Trophoblast cell (in vitro differentiated cells and primary cell): Measurements from ENCODE around the gene KLHL26.

Experiments
- DNase-seq, 2 donors: peaks; one replicate each; pipeline ENCODE4 v3.0.0-alpha.2; 2016
- H2AFZ ChIP-seq: 2 replicates; pipeline ENCODE4 v1.6.1; 2013; ENCODE audit warnings: low read length, moderate library complexity, mild to moderate bottlenecking; ENCODE audit not compliant: insufficient read depth, poor library complexity
- H2AK5ac ChIP-seq: 2 replicates; pipeline ENCODE4 v1.6.1; 2013; ENCODE audit warnings: mild to moderate bottlenecking, low read length
- H2BK120ac ChIP-seq: 2 replicates; pipeline ENCODE4 v1.6.1; 2013; ENCODE audit warnings: low read length, mild to moderate bottlenecking, moderate library complexity; ENCODE audit not compliant: insufficient read depth, poor library complexity
- H2BK12ac ChIP-seq: 2 replicates; pipeline ENCODE4 v1.6.1; 2013; ENCODE audit warnings: mild to moderate bottlenecking, low read length, moderate library complexity
- H2BK5ac ChIP-seq: 2 replicates; pipeline ENCODE4 v1.6.1; 2013; ENCODE audit warnings: low read length, low read depth, moderate library complexity, mild to moderate bottlenecking; ENCODE audit not compliant: poor library complexity
- H3K14ac ChIP-seq: 2 replicates; pipeline ENCODE4 v1.6.1; 2013; ENCODE audit warnings: mild to moderate bottlenecking, low read length
- H3K18ac ChIP-seq: 2 replicates; pipeline ENCODE4 v1.6.1; 2013; ENCODE audit warnings: mild to moderate bottlenecking, low read length
- H3K23ac ChIP-seq: 2 replicates; pipeline ENCODE4 v1.6.1; 2013; ENCODE audit warnings: low read length
- H3K27ac ChIP-seq: 2 replicates; pipeline ENCODE4 v1.5.1; 2013; ENCODE audit warnings: low read depth, mild to moderate bottlenecking, inconsistent platforms, low read length, moderate library complexity
- H3K27me3 ChIP-seq: 2 replicates; pipeline ENCODE4 v1.6.1; 2013; ENCODE audit warnings: inconsistent platforms, mild to moderate bottlenecking, low read length, moderate library complexity; ENCODE audit not compliant: insufficient read depth
- H3K36me3 ChIP-seq, 2 experiments: 1 replicate in 1 of 2; 2 replicates in 1 of 2; pipeline ENCODE4 v1.6.1; 2013; ENCODE audit warnings: low read length in 2 of 2, mild to moderate bottlenecking in 2 of 2, moderate library complexity in 1 of 2; ENCODE audit not compliant: insufficient read depth in 2 of 2, control insufficient read depth in 1 of 2
- H3K4ac ChIP-seq: 2 replicates; pipeline ENCODE4 v1.6.1; 2013; ENCODE audit warnings: low read depth, mild to moderate bottlenecking, low read length, moderate library complexity
- H3K4me1 ChIP-seq, 2 experiments: 1 replicate in 1 of 2; 2 replicates in 1 of 2; pipeline ENCODE4 v1.6.1; 2013; ENCODE audit warnings: low read length in 2 of 2, mild to moderate bottlenecking in 2 of 2, moderate library complexity in 1 of 2; ENCODE audit not compliant: insufficient read depth in 2 of 2, control insufficient read depth in 1 of 2
- H3K4me2 ChIP-seq: 2 replicates; pipeline ENCODE4 v1.6.1; 2013; ENCODE audit warnings: inconsistent platforms, mild to moderate bottlenecking, low read length, moderate library complexity
- H3K4me3 ChIP-seq: 2 replicates; pipeline ENCODE4 v1.5.1; 2013; ENCODE audit warnings: mild to moderate bottlenecking, low read depth, low read length, inconsistent platforms
- H3K79me1 ChIP-seq: one replicate; pipeline ENCODE4 v1.6.1; 2013; ENCODE audit warnings: low read length
- H3K79me2 ChIP-seq: 2 replicates; pipeline ENCODE4 v1.6.1; 2013; ENCODE audit warnings: low read length, mild to moderate bottlenecking; ENCODE audit not compliant: control insufficient read depth, insufficient read depth, poor library complexity
- H3K9ac ChIP-seq: 2 replicates; pipeline ENCODE4 v1.6.1; 2013; ENCODE audit warnings: mild to moderate bottlenecking, low read length
- H3K9me3 ChIP-seq: 2 replicates; pipeline ENCODE4 v1.6.1; 2013; ENCODE audit warnings: low read depth, mild to moderate bottlenecking, control low read depth, inconsistent platforms, low read length; ENCODE audit not compliant: insufficient read depth
- H4K12ac ChIP-seq: 2 replicates; pipeline ENCODE4 v1.6.1; 2013; ENCODE audit warnings: low read depth, mild to moderate bottlenecking, low read length, moderate library complexity
- H4K8ac ChIP-seq: 2 replicates; pipeline ENCODE4 v1.6.1; 2013; ENCODE audit warnings: low read depth, mild to moderate bottlenecking, low read length, moderate library complexity
- H4K91ac ChIP-seq: one replicate; pipeline ENCODE4 v1.6.1; 2013; ENCODE audit warnings: low read depth, mild to moderate bottlenecking, low read length, moderate library complexity
- WGBS: extraction: QIAGEN DNeasy Blood & Tissue Kit; methylation state at CpG from one replicate; pipeline ENCODE4 v1.1.7; 2013; ENCODE audit warnings: missing lambda C conversion rate; ENCODE audit not compliant: insufficient read length, insufficient coverage; ENCODE audit errors: extremely low coverage; 5-methylcytosine and 5-hydroxymethylcytosine counted together

The KLHL26 gene

DNA sequence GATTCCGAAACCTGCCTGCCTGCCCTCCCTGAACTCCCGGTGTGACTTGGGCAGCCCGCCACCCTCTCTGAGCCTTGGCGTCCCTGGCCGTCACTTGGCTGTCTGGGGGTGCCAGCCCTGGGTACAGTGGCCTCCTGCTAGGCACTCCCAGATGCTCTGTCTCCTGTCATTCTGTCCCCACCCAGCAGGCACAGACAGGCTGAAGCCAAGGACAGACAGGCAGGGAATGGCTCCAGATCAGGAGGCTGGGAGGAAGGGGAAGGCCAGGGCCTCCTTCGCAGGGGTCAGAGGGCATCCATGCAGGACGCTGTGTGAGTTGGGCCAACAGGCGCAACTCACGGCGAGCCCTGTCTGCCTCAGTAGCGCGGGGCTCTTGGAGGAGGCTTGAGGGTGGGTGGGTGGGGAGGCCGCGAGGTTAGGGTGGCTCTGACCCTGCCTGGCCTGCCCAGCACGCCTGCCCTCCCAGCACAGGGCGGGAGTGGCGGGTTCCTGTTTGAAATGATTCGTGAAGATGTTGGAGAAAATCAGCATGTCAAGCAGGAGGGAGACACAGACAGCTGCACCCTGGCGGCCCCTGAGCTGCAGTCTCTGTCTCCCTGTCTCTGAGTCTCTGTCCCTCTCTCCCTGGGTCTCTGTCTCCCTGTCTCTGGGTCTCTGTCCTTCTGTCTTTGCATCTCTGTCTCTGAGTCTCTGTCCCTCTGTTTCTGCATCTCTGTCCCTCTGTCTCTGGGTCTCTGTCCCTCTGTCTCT, 19.7 kb downstream of the KLHL26 start:
- H4K12ac ChIP-seq: no peak overlapping the region
- no peak overlapping the region for H2BK5ac ChIP-seq
- H3K23ac ChIP-seq: no peak overlapping the region
- WGBS: no CpG with 5 or more reads among the region's 19 CpGs
- no peak overlapping the region for H2BK120ac ChIP-seq
- peaks cover 7 to 8% of the 10 kb centered on the region in 2 experiments for H3K4me1 ChIP-seq
- no peaks in the 10 kb centered on the region for H3K27me3 ChIP-seq
- H2BK12ac ChIP-seq: no peak overlapping the region
- no peak overlapping the region for H4K91ac ChIP-seq
- H3K9me3 ChIP-seq: peaks cover 6% of the 10 kb centered on the region
- H3K14ac ChIP-seq: no peak overlapping the region
- no peak overlapping the region for H4K8ac ChIP-seq
- no peak for DNase-seq
- no peak overlapping the region for H3K4me2 ChIP-seq
- no peak overlapping the region for H3K4ac ChIP-seq
- no peak overlapping the region for H3K9ac ChIP-seq
- no peaks in the 10 kb centered on the region for H3K79me2 ChIP-seq
- no peak overlapping the region for H3K27ac ChIP-seq
- H3K4me3 ChIP-seq: no peak overlapping the region
- no peak overlapping the region for H3K18ac ChIP-seq
- no peaks in the 10 kb centered on the region for H3K79me1 ChIP-seq
- no peaks in the 10 kb centered on the region for H3K36me3 ChIP-seq
- H2AK5ac ChIP-seq: no peak overlapping the region
- H2AFZ ChIP-seq: no peak overlapping the region

DNA sequence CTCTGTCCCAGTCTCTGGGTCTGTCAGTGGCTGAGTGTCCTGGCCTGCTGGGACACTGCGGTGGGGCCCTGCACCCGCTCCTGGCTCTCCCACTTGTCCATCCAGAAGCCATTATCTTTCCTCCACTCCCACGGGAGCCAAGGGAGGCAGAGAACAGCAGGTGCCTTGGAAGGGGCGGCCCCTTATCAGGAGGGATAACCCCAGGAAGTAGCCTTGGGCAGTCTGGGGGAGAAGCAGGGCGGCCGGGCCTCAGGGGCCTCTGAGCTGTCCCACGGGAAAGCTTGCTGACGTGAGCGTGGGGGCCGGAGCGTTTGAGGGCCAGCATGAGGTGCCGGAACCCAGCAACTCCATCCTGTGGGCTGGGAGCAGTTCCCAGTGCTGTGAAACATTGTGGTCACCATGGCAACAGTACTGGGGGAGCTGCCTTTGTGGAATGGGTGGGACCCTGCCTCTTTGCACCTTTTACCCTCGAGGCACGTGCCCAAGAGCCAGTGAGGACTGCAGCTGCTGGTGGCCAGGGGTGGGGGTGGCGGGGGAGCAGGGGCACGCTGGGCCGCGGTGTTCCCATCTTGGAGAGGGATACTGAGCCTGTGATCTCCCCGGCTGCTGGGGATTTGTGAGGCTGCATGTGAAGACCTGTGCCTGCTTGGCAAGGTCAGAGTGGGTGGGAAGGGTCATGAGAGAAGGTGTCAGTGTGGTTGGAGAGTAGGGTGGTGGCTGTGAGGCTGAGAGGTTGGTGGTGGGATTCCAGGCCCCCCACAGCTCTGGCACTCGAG, 20.9 kb downstream of the KLHL26 start:
- H4K91ac ChIP-seq: no peak overlapping the region
- H2AFZ ChIP-seq: no peak overlapping the region
- no peak overlapping the region for H2AK5ac ChIP-seq
- no peak overlapping the region for H3K4me3 ChIP-seq
- no peak overlapping the region for H3K18ac ChIP-seq
- H3K4me2 ChIP-seq: no peak overlapping the region
- no peak overlapping the region for H3K9ac ChIP-seq
- H2BK12ac ChIP-seq: no peak overlapping the region
- H3K79me2 ChIP-seq: no peaks in the 10 kb centered on the region
- no peak overlapping the region for H3K14ac ChIP-seq
- H2BK120ac ChIP-seq: no peak overlapping the region
- no peak overlapping the region for H3K4ac ChIP-seq
- peaks cover 8 to 9% of the 10 kb centered on the region in 2 experiments for H3K4me1 ChIP-seq
- no peak overlapping the region for H3K27ac ChIP-seq
- H3K79me1 ChIP-seq: no peaks in the 10 kb centered on the region
- H4K12ac ChIP-seq: no peak overlapping the region
- H3K27me3 ChIP-seq: no peaks in the 10 kb centered on the region
- peaks cover 3% of the 10 kb centered on the region for H3K9me3 ChIP-seq
- peak in 1 of 2 donors; percentile 19 for DNase-seq
- H3K23ac ChIP-seq: no peak overlapping the region
- no CpG with 5 or more reads among the region's 20 CpGs for WGBS
- H2BK5ac ChIP-seq: no peak overlapping the region
- no peak overlapping the region for H4K8ac ChIP-seq
- no peaks in the 10 kb centered on the region for H3K36me3 ChIP-seq

DNA sequence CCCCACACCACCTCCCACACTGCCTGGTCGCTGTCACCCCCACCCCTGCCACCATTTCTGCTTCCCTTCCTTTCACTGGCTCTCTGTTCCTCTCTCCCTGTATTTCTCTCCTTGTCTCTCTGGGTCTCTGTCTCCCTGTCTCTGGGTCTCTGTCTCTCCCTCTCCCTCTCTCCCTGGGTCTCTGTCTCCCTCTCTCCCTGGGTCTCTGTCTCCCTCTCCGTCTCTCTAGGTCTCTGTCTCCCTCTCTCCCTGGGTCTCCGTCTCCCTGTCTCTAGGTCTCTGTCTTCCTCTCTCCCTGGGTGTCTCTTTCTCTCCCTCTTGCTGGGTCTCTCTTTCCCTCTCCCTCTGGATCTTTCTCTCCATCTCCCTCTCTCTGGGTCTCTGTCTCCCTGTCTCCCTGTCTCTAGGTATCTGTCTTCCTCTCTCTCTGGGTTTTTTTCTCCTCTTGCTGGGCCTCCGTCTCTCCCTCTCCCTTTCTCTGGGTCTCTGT, 21.6 kb downstream of the KLHL26 start:
- Histone ChIP-seq H3K79me1 (no peaks in the 10 kb centered on the region), H3K9me3 (peaks cover 3% of the 10 kb centered on the region), H3K36me3 (no peaks in the 10 kb centered on the region), H3K18ac (no peak overlapping the region), H3K9ac (no peak overlapping the region), H4K12ac (no peak overlapping the region), H3K4me3 (no peak overlapping the region), H4K8ac (no peak overlapping the region), H3K14ac (no peak overlapping the region), H2BK12ac (no peak overlapping the region), H2BK5ac (no peak overlapping the region), H3K4me2 (no peak overlapping the region), H2AK5ac (no peak overlapping the region), H4K91ac (no peak overlapping the region), H2BK120ac (no peak overlapping the region), H3K4ac (no peak overlapping the region), H3K79me2 (no peaks in the 10 kb centered on the region), H3K23ac (no peak overlapping the region), H3K4me1 (peaks cover 14 to 15% of the 10 kb centered on the region in 2 experiments), H3K27me3 (no peaks in the 10 kb centered on the region), H3K27ac (no peak overlapping the region), H2AFZ (no peak overlapping the region)
- DNase-seq: no peak
- WGBS: no CpG with 5 or more reads among the region's 4 CpGs

DNA sequence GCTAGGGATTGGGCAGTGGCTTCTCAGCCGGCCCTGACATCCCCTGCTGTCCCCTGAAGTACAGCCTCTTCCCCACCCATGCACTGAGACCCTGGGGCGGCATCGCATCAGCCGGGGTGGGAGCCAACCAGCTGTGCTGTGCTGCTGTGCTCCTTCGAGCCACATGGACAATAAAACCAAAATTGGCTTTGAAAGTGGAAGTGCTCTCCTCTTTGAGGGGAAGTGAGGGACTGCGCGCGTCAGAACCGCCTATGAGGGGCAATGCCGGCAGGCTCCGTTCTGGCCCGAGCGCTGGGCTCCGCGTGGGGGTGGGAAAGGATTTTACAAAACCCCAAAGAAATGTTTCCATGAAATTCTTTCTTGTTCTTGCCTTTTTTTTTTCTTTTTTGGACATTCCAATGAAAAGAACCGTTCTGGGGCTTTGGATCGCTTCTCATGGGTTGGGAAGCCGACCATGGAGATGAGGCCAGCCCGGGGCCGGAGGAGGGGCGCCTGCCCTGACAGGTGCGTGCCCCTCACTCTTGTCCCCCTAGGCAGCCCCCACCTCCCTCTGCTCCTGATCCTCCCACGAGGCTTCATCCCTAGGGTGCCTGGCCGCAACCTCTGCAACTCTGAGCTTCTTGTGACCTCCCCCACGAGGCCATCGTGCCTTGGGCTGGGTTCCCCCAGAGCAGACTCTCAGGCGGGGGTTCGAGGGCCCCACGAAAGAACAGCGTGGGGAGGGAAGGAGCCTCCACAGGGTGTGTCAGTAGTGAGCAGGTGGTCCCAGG, 22.6 kb downstream of the KLHL26 start:
- Histone ChIP-seq H3K4me2 (no peak overlapping the region), H3K14ac (no peak overlapping the region), H3K4me1 (peaks cover 16 to 19% of the 10 kb centered on the region in 2 experiments), H3K79me2 (no peaks in the 10 kb centered on the region), H2BK5ac (no peak overlapping the region), H3K9ac (no peak overlapping the region), H4K12ac (no peak overlapping the region), H3K9me3 (no peaks in the 10 kb centered on the region), H2BK12ac (no peak overlapping the region), H3K27ac (no peak overlapping the region), H2BK120ac (no peak overlapping the region), H3K36me3 (no peaks in the 10 kb centered on the region), H4K91ac (no peak overlapping the region), H3K4me3 (no peak overlapping the region), H3K27me3 (no peaks in the 10 kb centered on the region), H3K23ac (no peak overlapping the region), H3K4ac (no peak overlapping the region), H2AK5ac (no peak overlapping the region), H2AFZ (no peak overlapping the region), H4K8ac (no peak overlapping the region), H3K18ac (no peak overlapping the region), H3K79me1 (no peaks in the 10 kb centered on the region)
- no CpG with 5 or more reads among the region's 30 CpGs for WGBS
- DNase-seq: peak in 1 of 2 donors; percentile 24
